ENCODE data around the gene TRIM51. TPM values are rescaled to one million over a fixed set of nuclear protein-coding genes. Genes with fewer than 3 reads are reported as not detected.
"Not testable (repeated sequence)": the region's sequence is repeated elsewhere in the genome, so short reads cannot be mapped to it uniquely, and the experiment has no call there.

Gene TRIM51
- total RNA-seq, 1 donor from 2014 or later, result not detected

DNA sequence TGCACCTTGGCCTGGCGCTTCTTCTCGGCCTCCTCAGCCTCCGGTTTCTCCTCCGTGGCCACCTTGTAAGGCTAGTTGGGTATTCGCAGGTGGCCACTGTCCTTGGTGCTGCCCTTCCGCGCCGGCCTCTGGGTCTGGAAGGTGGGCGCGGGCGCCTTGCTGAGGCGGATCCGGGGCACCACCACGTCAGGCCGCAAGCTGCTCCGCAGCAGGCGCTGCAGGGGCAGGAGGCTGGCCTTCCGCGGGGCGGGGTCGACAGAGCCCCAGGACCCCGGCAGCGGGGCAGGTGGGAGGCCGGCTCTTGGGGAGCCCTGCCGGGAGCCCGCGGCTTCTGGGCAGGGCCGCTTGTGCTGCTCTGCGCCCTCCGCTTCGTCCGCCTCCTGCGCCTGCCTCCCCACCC lies 10.4 kb upstream of the TRIM51 start:
- not testable (repeated sequence) for FAIRE-seq; H3K27me3 ChIP-seq (ENCODE audit: insufficient read depth, low read length); H3K36me3 ChIP-seq (ENCODE audit: insufficient read depth, low read length); H3K27me3 Mint-ChIP-seq (ENCODE audit: low read depth, unreplicated experiment); H3K4me1 Mint-ChIP-seq (ENCODE audit: low read depth, unreplicated experiment); DNase-seq (ENCODE audit: low read depth); H3K4me3 Mint-ChIP-seq (ENCODE audit: unreplicated experiment); H2AFZ ChIP-seq (ENCODE audit: low read depth, low read length); H3K4me3 ChIP-seq (ENCODE audit: insufficient read depth, low read depth, low read length); H3K9ac ChIP-seq (ENCODE audit: low read length); H4K20me1 ChIP-seq (ENCODE audit: insufficient read depth, low read length); H3K27ac ChIP-seq (ENCODE audit: low read depth, low read length); H3K4me1 ChIP-seq (ENCODE audit: insufficient read depth, low read length); H3K36me3 Mint-ChIP-seq (ENCODE audit: low read depth, unreplicated experiment); H3K9me3 ChIP-seq (ENCODE audit: insufficient read depth, low read depth, low read length); H3K9me3 Mint-ChIP-seq (ENCODE audit: unreplicated experiment); H3K4me2 ChIP-seq (ENCODE audit: low read length); H3K79me2 ChIP-seq (ENCODE audit: insufficient read depth, low read length)
- H3K27ac Mint-ChIP-seq (ENCODE audit: unreplicated experiment), result peak overlapping the region; percentile 26

DNA sequence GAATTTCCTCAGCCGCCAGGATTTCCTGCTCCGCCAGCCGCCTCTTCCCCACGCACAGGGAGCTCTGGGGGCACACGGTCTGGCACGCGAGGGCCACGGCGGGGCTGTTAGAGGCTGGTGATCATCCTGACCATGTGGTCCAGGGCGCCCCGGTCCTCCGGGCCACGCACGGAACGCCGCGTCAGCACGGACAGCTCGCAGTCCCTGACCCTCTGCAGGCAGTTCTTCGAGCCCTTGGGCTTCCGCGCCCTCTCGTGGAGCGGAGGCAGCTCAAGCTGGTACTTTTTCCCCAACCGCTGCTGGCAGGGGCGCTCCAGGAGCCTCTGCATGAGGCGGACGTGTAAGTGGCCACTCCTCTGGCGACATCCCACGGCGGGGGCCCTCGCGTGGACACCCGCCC lies 10.0 kb upstream of the TRIM51 start:
- not testable (repeated sequence) for H3K9me3 ChIP-seq (ENCODE audit: insufficient read depth, low read depth, low read length); DNase-seq (ENCODE audit: low read depth); FAIRE-seq; H3K27me3 ChIP-seq (ENCODE audit: insufficient read depth, low read length); H3K36me3 ChIP-seq (ENCODE audit: insufficient read depth, low read length); H4K20me1 ChIP-seq (ENCODE audit: insufficient read depth, low read length); H3K27ac ChIP-seq (ENCODE audit: low read depth, low read length); H3K36me3 Mint-ChIP-seq (ENCODE audit: low read depth, unreplicated experiment); H3K27me3 Mint-ChIP-seq (ENCODE audit: low read depth, unreplicated experiment); H3K9me3 Mint-ChIP-seq (ENCODE audit: unreplicated experiment); H3K9ac ChIP-seq (ENCODE audit: low read length); H3K4me1 ChIP-seq (ENCODE audit: insufficient read depth, low read length); H2AFZ ChIP-seq (ENCODE audit: low read depth, low read length); H3K79me2 ChIP-seq (ENCODE audit: insufficient read depth, low read length); H3K4me1 Mint-ChIP-seq (ENCODE audit: low read depth, unreplicated experiment); H3K4me3 ChIP-seq (ENCODE audit: insufficient read depth, low read depth, low read length); H3K27ac Mint-ChIP-seq (ENCODE audit: unreplicated experiment); H3K4me2 ChIP-seq (ENCODE audit: low read length); H3K4me3 Mint-ChIP-seq (ENCODE audit: unreplicated experiment)

DNA sequence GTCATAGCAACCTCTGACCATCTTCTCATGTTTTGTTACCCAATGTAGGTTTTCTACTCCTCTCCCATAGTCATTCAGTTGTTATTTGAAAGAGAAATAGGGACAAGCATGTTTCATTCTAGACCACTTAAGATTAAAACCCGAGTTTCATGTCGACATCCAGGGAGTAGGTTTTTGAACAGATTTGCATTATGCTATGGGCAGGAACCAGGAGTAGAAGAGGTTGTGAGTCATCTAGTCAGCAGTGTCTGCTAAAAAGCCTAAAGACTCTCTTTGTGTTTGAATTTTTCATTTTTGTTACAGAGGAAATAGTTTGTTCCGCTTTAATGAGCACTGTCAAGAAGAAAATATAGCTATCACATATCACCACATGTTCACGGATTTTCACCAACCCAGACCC lies 1.9 kb downstream of the TRIM51 start:
- not testable (repeated sequence) for H3K27me3 ChIP-seq (ENCODE audit: insufficient read depth, low read length); H3K27ac ChIP-seq (ENCODE audit: low read depth, low read length); H3K9me3 ChIP-seq (ENCODE audit: insufficient read depth, low read depth, low read length); H3K36me3 Mint-ChIP-seq (ENCODE audit: low read depth, unreplicated experiment); H3K79me2 ChIP-seq (ENCODE audit: insufficient read depth, low read length); H3K4me3 ChIP-seq (ENCODE audit: insufficient read depth, low read depth, low read length); H3K27me3 Mint-ChIP-seq (ENCODE audit: low read depth, unreplicated experiment); H3K9me3 Mint-ChIP-seq (ENCODE audit: unreplicated experiment); FAIRE-seq; H3K4me3 Mint-ChIP-seq (ENCODE audit: unreplicated experiment); H3K36me3 ChIP-seq (ENCODE audit: insufficient read depth, low read length); DNase-seq (ENCODE audit: low read depth); H3K4me1 Mint-ChIP-seq (ENCODE audit: low read depth, unreplicated experiment); H3K9ac ChIP-seq (ENCODE audit: low read length); H3K4me1 ChIP-seq (ENCODE audit: insufficient read depth, low read length); H3K27ac Mint-ChIP-seq (ENCODE audit: unreplicated experiment); H2AFZ ChIP-seq (ENCODE audit: low read depth, low read length); H3K4me2 ChIP-seq (ENCODE audit: low read length); H4K20me1 ChIP-seq (ENCODE audit: insufficient read depth, low read length)

DNA sequence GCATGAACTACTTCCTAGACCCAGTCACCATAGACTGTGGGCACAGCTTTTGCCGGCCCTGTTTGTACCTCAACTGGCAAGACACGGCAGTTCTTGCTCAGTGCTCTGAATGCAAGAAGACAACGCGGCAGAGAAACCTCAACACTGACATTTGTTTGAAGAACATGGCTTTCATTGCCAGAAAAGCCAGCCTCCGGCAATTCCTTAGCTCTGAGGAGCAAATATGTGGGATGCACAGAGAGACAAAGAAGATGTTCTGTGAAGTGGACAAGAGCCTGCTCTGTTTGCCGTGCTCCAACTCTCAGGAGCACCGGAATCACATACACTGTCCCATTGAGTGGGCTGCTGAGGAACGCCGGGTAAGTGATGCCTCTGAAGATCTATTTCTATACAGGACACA lies 2.4 kb downstream of the TRIM51 start:
- H3K27me3 Mint-ChIP-seq (ENCODE audit: low read depth, unreplicated experiment); H3K4me2 ChIP-seq (ENCODE audit: low read length); H3K4me1 Mint-ChIP-seq (ENCODE audit: low read depth, unreplicated experiment); DNase-seq (ENCODE audit: low read depth); H3K27ac ChIP-seq (ENCODE audit: low read depth, low read length); H3K79me2 ChIP-seq (ENCODE audit: insufficient read depth, low read length); H3K27ac Mint-ChIP-seq (ENCODE audit: unreplicated experiment); H3K4me3 Mint-ChIP-seq (ENCODE audit: unreplicated experiment); FAIRE-seq; H3K36me3 Mint-ChIP-seq (ENCODE audit: low read depth, unreplicated experiment); H3K36me3 ChIP-seq (ENCODE audit: insufficient read depth, low read length); H3K4me1 ChIP-seq (ENCODE audit: insufficient read depth, low read length); H3K9me3 Mint-ChIP-seq (ENCODE audit: unreplicated experiment); H3K9ac ChIP-seq (ENCODE audit: low read length); H2AFZ ChIP-seq (ENCODE audit: low read depth, low read length); H3K27me3 ChIP-seq (ENCODE audit: insufficient read depth, low read length); H3K4me3 ChIP-seq (ENCODE audit: insufficient read depth, low read depth, low read length); H4K20me1 ChIP-seq (ENCODE audit: insufficient read depth, low read length); H3K9me3 ChIP-seq (ENCODE audit: insufficient read depth, low read depth, low read length): not testable (repeated sequence)
